Measurements from ENCODE around the gene TMEM255B. TPM values are rescaled to one million over a fixed set of nuclear protein-coding genes. Genes with fewer than 3 reads are reported as not detected.

Gene TMEM255B
- total RNA-seq, 4 donors from 2014 or later: 0.26 to 3.8 (median 1.7) TPM

DNA sequence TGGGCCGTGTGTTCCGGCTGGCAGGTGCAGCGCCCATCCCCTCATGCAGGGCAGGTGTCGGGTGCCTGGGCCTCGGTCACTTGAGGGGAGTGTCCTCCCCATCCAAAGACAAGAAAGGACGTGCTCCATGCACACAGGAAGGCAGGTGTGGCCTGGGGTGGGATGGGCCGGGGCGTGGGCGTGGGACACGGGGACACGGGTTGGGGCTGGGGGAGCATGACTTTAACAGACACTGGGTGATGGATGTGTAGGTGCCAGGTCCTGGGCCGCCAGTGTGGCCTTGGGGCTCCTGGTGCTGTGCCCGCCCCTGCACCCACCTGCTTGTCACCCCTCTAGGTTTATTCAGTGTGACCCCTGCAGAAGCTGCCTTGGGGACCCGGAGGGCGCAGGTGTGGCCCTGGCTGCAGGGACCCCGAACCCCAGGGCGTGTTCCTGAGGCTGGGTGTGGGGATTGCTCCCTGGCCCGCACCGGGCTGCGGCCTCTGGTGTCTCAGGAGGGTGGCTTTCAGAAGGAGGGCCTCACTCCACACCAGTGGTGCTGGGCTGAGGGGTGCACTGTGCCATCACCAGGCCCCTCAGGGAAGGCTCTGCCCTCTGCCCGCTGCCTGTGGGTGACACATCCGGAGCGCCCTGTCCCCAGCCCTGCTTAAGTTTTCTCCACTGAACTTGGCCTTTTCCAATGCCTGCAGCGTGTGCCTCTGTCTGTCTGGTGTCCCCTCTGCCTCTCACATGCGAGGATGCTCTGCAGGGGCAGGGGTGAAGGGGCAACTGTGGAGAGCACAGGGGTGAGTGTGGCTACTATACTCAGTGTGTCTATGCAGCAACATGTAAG, 5.2 kb downstream of the TMEM255B start:
- Histone ChIP-seq H3K27me3 (peaks cover 19% of the 10 kb centered on the region), H3K36me3 (no peaks in the 10 kb centered on the region), H3K27ac (no peak overlapping the region), H3K9me3 (no peaks in the 10 kb centered on the region), H3K4me1 (peaks cover 15% of the 10 kb centered on the region), H3K4me3 (no peak overlapping the region)
- WGBS: 78% methylated on average over 18 of the region's 25 CpGs
- peak in 1 of 2 donors; percentile 69 for DNase-seq (ENCODE audit: low spot score in 2 of 2)
- no peak for TF ChIP-seq EP300 (IDR thresholded peaks at IDR 0.05)
- TF ChIP-seq POLR2A (IDR thresholded peaks at IDR 0.05): no peak
- TF ChIP-seq, protein P1, sequence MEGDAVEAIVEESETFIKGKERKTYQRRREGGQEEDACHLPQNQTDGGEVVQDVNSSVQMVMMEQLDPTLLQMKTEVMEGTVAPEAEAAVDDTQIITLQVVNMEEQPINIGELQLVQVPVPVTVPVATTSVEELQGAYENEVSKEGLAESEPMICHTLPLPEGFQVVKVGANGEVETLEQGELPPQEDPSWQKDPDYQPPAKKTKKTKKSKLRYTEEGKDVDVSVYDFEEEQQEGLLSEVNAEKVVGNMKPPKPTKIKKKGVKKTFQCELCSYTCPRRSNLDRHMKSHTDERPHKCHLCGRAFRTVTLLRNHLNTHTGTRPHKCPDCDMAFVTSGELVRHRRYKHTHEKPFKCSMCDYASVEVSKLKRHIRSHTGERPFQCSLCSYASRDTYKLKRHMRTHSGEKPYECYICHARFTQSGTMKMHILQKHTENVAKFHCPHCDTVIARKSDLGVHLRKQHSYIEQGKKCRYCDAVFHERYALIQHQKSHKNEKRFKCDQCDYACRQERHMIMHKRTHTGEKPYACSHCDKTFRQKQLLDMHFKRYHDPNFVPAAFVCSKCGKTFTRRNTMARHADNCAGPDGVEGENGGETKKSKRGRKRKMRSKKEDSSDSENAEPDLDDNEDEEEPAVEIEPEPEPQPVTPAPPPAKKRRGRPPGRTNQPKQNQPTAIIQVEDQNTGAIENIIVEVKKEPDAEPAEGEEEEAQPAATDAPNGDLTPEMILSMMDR (IDR thresholded peaks at IDR 0.05): no peak
- no peak for TF ChIP-seq POLR2AphosphoS5 (IDR thresholded peaks at IDR 0.05)

DNA sequence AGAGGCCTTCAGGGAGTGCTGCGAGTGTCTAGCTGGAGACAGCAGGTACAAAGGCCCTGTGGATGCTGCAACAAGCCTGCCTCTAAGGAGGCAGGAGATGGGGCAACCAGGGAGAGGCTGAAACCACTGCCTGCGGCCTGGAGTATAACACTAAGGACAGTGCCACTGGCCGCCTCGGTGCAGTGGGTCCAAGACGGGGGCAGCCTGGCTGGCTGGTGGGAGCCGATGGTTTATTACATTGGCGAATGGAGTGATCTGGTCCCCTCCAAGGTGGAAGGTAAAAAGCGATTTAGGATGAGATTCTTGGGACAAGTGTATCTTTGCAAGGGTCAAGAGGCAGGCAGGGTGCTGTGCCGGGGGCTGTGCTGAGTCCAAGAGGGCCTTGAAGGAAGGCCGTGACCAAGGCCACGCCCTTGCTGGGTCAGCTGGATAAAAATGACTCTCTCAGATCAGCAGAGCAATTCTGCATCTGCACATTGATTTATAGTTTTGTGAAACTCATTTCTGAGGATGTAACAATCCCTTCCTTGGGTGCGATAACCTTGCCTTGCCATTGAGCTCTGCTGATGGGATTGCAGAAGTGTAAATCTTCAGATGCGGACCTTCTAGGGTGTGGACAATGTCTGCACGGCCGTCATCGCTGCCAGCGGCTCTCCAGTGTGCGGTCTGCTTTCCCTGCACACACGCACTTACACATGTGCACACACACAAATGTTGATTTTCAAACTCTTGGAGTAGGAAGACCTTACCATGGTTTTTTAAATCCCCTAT, 6.0 kb downstream of the TMEM255B start:
- H3K4me3 ChIP-seq: no peak overlapping the region
- H3K4me1 ChIP-seq: peaks cover 7% of the 10 kb centered on the region
- no peak overlapping the region for H3K27ac ChIP-seq
- TF ChIP-seq POLR2AphosphoS5 (IDR thresholded peaks at IDR 0.05) (no peak), POLR2A (IDR thresholded peaks at IDR 0.05) (no peak), EP300 (IDR thresholded peaks at IDR 0.05) (no peak)
- TF ChIP-seq, protein P1 (IDR thresholded peaks at IDR 0.05): no peak
- no peaks in the 10 kb centered on the region for H3K9me3 ChIP-seq
- peaks cover 11% of the 10 kb centered on the region for H3K27me3 ChIP-seq
- WGBS: 82% methylated on average over 19 of the region's 19 CpGs
- peak in 1 of 2 donors; percentile 70 for DNase-seq (ENCODE audit: low spot score in 2 of 2)
- H3K36me3 ChIP-seq: no peaks in the 10 kb centered on the region

DNA sequence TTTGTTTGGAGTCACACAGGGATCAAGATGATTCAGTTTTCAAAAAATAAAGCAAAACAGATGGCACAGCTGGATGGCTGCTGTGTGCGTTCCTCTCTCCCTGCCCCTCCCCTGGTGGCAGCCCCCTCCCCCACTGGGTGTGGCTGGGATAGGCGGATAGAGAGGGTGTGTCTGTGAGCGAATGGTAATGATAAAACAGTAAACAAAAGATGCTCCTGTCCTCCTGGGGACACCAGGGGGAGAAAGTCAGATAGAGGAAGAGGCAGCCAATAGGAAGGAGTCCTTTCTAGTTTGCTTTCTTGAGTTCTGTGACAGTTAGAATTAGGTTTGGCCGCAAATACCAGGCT, 6.5 kb downstream of the TMEM255B start:
- 31% methylated on average over 4 of the region's 4 CpGs for WGBS
- Histone ChIP-seq H3K27ac (no peak overlapping the region), H3K4me3 (no peak overlapping the region), H3K27me3 (peaks cover 11% of the 10 kb centered on the region), H3K36me3 (no peaks in the 10 kb centered on the region), H3K4me1 (peaks cover 6% of the 10 kb centered on the region), H3K9me3 (no peaks in the 10 kb centered on the region)
- TF ChIP-seq POLR2AphosphoS5 (IDR thresholded peaks at IDR 0.05) (no peak), EP300 (IDR thresholded peaks at IDR 0.05) (no peak), POLR2A (IDR thresholded peaks at IDR 0.05) (no peak)
- TF ChIP-seq, protein P1 (IDR thresholded peaks at IDR 0.05): no peak
- DNase-seq (ENCODE audit: low spot score in 2 of 2): no peak

DNA sequence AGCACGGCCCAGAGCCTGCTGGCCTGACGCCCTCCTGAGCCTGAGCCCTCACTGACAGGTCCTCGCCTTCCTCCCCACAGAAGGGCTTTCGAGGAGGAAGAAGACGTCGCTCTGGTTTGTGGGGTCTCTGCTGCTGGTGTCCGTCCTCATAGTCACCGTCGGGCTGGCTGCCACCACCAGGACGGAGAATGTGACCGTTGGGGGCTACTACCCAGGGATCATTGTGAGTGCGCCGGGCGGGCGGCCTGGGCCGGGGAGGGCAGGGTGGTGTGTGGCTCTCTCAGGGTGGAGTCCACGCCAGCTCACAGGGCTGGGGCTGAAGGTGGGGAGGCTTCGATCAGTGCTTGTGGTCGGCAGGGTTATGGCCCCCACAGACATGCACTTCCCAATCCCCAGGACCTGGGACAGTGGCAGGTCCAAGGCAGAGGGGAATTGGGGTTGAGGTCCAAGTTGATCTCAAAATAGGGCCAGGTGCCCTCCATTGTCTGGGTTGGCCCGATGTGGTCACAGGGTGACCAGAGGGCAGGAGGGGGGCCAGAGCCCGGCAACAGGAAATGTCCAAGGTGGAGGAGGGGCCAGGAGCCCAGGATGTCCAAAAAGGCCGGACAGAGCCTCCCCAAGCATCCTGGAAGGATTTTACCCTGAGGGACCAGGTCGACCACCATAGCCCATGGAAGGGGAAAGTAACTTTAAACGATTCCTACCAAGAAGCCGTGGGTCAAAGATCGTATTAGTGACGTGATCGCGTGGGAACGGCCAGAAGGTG, 7.2 kb downstream of the TMEM255B start:
- Histone ChIP-seq H3K27me3 (peaks cover 5% of the 10 kb centered on the region), H3K4me3 (no peak overlapping the region), H3K4me1 (peaks cover 6% of the 10 kb centered on the region), H3K9me3 (no peaks in the 10 kb centered on the region), H3K27ac (no peak overlapping the region), H3K36me3 (no peaks in the 10 kb centered on the region)
- DNase-seq (ENCODE audit: low spot score in 2 of 2): peak in 1 of 2 donors; percentile 77
- WGBS: 84% methylated on average over 28 of the region's 30 CpGs
- TF ChIP-seq POLR2AphosphoS5 (IDR thresholded peaks at IDR 0.05) (no peak), EP300 (IDR thresholded peaks at IDR 0.05) (no peak), POLR2A (IDR thresholded peaks at IDR 0.05) (no peak)
- TF ChIP-seq, protein P1 (IDR thresholded peaks at IDR 0.05): no peak
